H9 (cell line): ENCODE measurements around the gene CDC42EP5. TPM values are rescaled to one million over a fixed set of nuclear protein-coding genes. Genes with fewer than 3 reads are reported as not detected.

Experiments
- DNase-seq: peaks from one replicate; pipeline ENCODE4 v3.0.0-alpha.2; 2017
- H2AFZ ChIP-seq: one replicate; pipeline ENCODE4 v1.6.1; 2013; ENCODE audit warnings: mild to moderate bottlenecking, low read length, control low read depth, moderate library complexity
- H2AK5ac ChIP-seq: 2 replicates; pipeline ENCODE4 v1.6.1; 2013; ENCODE audit warnings: low read length, control low read depth, mixed read lengths; ENCODE audit not compliant: insufficient read length
- H2BK120ac ChIP-seq: one replicate; pipeline ENCODE4 v1.6.1; 2013; ENCODE audit warnings: low read depth, mild to moderate bottlenecking, low read length, control low read depth, inconsistent platforms; ENCODE audit not compliant: poor library complexity, severe bottlenecking
- H2BK12ac ChIP-seq: 2 replicates; pipeline ENCODE4 v1.6.1; 2013; ENCODE audit warnings: low read length, control low read depth, mixed read lengths, low read depth; ENCODE audit not compliant: insufficient read length
- H2BK15ac ChIP-seq: 2 replicates; pipeline ENCODE4 v1.6.1; 2013; ENCODE audit warnings: low read depth, low read length, control low read depth
- H2BK20ac ChIP-seq: one replicate; pipeline ENCODE4 v1.6.1; 2013; ENCODE audit warnings: low read depth, mild to moderate bottlenecking, low read length, control low read depth, inconsistent platforms; ENCODE audit not compliant: poor library complexity, severe bottlenecking
- H2BK5ac ChIP-seq: 2 replicates; pipeline ENCODE4 v1.6.1; 2013; ENCODE audit warnings: low read length, control low read depth, mixed read lengths; ENCODE audit not compliant: insufficient read length
- H3K14ac ChIP-seq: 2 replicates; pipeline ENCODE4 v1.6.1; 2013; ENCODE audit warnings: low read length, control low read depth; ENCODE audit not compliant: insufficient read depth
- H3K18ac ChIP-seq: 2 replicates; pipeline ENCODE4 v1.6.1; 2013; ENCODE audit warnings: low read depth, mild to moderate bottlenecking, mixed read lengths, low read length, control low read depth; ENCODE audit not compliant: insufficient read length
- H3K23ac ChIP-seq: 2 replicates; pipeline ENCODE4 v1.6.1; 2013; ENCODE audit warnings: low read length, control low read depth, mixed read lengths, low read depth; ENCODE audit not compliant: insufficient read length
- H3K23me2 ChIP-seq: 2 replicates; pipeline ENCODE4 v1.6.1; 2013; ENCODE audit warnings: low read depth, mild to moderate bottlenecking, mixed read lengths, low read length, control low read depth; ENCODE audit not compliant: insufficient read length, poor library complexity, severe bottlenecking
- H3K27ac ChIP-seq: 2 replicates; pipeline ENCODE4 v1.5.1; 2013; ENCODE audit warnings: low read length, control low read depth, mixed read lengths, low read depth; ENCODE audit not compliant: insufficient read length
- H3K27me3 ChIP-seq: 2 replicates; pipeline ENCODE4 v1.6.1; 2013; ENCODE audit warnings: low read length, control low read depth, inconsistent platforms; ENCODE audit not compliant: insufficient read depth
- H3K4ac ChIP-seq: 2 replicates; pipeline ENCODE4 v1.6.1; 2013; ENCODE audit warnings: low read depth, mild to moderate bottlenecking, control low read depth, inconsistent platforms, low read length, moderate library complexity
- H3K4me1 ChIP-seq: 2 replicates; pipeline ENCODE4 v1.6.1; 2013; ENCODE audit warnings: low read length, control low read depth, inconsistent platforms; ENCODE audit not compliant: insufficient read depth
- H3K4me2 ChIP-seq: 2 replicates; pipeline ENCODE4 v1.6.1; 2013; ENCODE audit warnings: low read length, control low read depth, mixed read lengths; ENCODE audit not compliant: insufficient read length, insufficient read depth
- H3K56ac ChIP-seq: 2 replicates; pipeline ENCODE4 v1.6.1; 2013; ENCODE audit warnings: low read depth, mild to moderate bottlenecking, mixed read lengths, low read length, control low read depth; ENCODE audit not compliant: insufficient read length
- H3K79me1 ChIP-seq: 2 replicates; pipeline ENCODE4 v1.6.1; 2013; ENCODE audit warnings: low read depth, mild to moderate bottlenecking, moderate library complexity, low read length, control low read depth, inconsistent platforms; ENCODE audit not compliant: insufficient read depth, poor library complexity, severe bottlenecking
- H3K79me2 ChIP-seq: 2 replicates; pipeline ENCODE4 v1.6.1; 2013; ENCODE audit warnings: low read length, control low read depth, inconsistent platforms; ENCODE audit not compliant: insufficient read depth
- H3K9ac ChIP-seq: 2 replicates; pipeline ENCODE4 v1.6.1; 2013; ENCODE audit warnings: low read length, control low read depth, mixed read lengths; ENCODE audit not compliant: insufficient read length; ENCODE audit errors: extremely low read depth
- H3K9me3 ChIP-seq: one replicate; pipeline ENCODE4 v1.6.1; 2013; ENCODE audit warnings: low read depth, low read length, inconsistent platforms; ENCODE audit not compliant: control insufficient read depth
- H3T11ph ChIP-seq: one replicate; pipeline ENCODE4 v1.6.1; 2013; ENCODE audit warnings: mild to moderate bottlenecking, low read length, control low read depth, inconsistent platforms
- H4K20me1 ChIP-seq: one replicate; pipeline ENCODE4 v1.6.1; 2013; ENCODE audit not compliant: control insufficient read depth, insufficient read length, insufficient read depth
- H4K5ac ChIP-seq: 2 replicates; pipeline ENCODE4 v1.6.1; 2013; ENCODE audit warnings: low read depth, mild to moderate bottlenecking, mixed read lengths, low read length, control low read depth; ENCODE audit not compliant: insufficient read length
- H4K8ac ChIP-seq: replicated peaks from 2 replicates; pipeline ENCODE4 v1.6.1; 2013; ENCODE audit warnings: low read length, control low read depth, mixed read lengths, low read depth; ENCODE audit not compliant: insufficient read length
- H4K91ac ChIP-seq: 2 replicates; pipeline ENCODE4 v1.6.1; 2013; ENCODE audit warnings: low read depth, mild to moderate bottlenecking, moderate library complexity, mixed read lengths, low read length, control low read depth; ENCODE audit not compliant: insufficient read length
- H3K27ac Mint-ChIP-seq, 3 experiments: 2 replicates in 2 of 3; 3 replicates in 1 of 3; pipeline ENCODE4 v1.8.0; 2020 to 2021; ENCODE audit warnings: mixed read lengths in 3 of 3, mild to moderate bottlenecking in 1 of 3, moderate library complexity in 1 of 3
- H3K27me3 Mint-ChIP-seq: 2 replicates; pipeline ENCODE4 v1.8.0; 2021; ENCODE audit warnings: low read depth, mild to moderate bottlenecking, moderate library complexity, mixed read lengths
- H3K36me3 Mint-ChIP-seq, 3 experiments: 2 replicates in 2 of 3; 3 replicates in 1 of 3; pipeline ENCODE4 v1.8.0; 2020 to 2021; ENCODE audit warnings: low read depth in 3 of 3, mixed read lengths in 3 of 3; ENCODE audit not compliant: insufficient read depth in 1 of 3
- H3K4me1 Mint-ChIP-seq, 2 experiments: 2 replicates each; pipeline ENCODE4 v1.8.0; 2020; ENCODE audit warnings: mixed read lengths in 2 of 2
- H3K4me3 Mint-ChIP-seq, 2 experiments: 2 replicates in 1 of 2; 3 replicates in 1 of 2; pipeline ENCODE4 v1.8.0; 2020 to 2021; ENCODE audit warnings: mild to moderate bottlenecking in 2 of 2, mixed read lengths in 2 of 2, moderate library complexity in 1 of 2
- H3K9me3 Mint-ChIP-seq, 2 experiments: 2 replicates in 1 of 2; 3 replicates in 1 of 2; pipeline ENCODE4 v1.8.0; 2020; ENCODE audit warnings: mild to moderate bottlenecking in 2 of 2, mixed read lengths in 2 of 2, moderate library complexity in 1 of 2
- CTCF ChIP-seq: fragments of 200-600 bp; sonication (generic); conservative IDR thresholded peaks from 3 replicates; pipeline ENCODE4 v1.8.0; 2021; ENCODE audit warnings: antibody characterized with exemption, mild to moderate bottlenecking
- WGBS: extraction: QIAGEN DNeasy Blood & Tissue Kit; methylation state at CpG from one replicate; pipeline ENCODE4 v1.1.7; 2013; ENCODE audit warnings: missing lambda C conversion rate, low lambda C conversion rate, mixed read lengths; ENCODE audit not compliant: insufficient read length; ENCODE audit errors: extremely low coverage; 5-methylcytosine and 5-hydroxymethylcytosine counted together
- total RNA-seq: library from RNA; stranded (reverse); gene quantifications from 2 replicates; pipeline ENCODE4 v1.2.1, GENCODE V29; 2021

CDC42EP5 gene
- total RNA-seq, 1 experiment from 2014 or later, result 1.6 TPM

GRCh38 chr19:54451997-54452396 is 21.1 kb downstream of the CDC42EP5 start:
- Histone ChIP-seq H2BK5ac (no peak overlapping the region), H3K9me3 (no peaks in the 10 kb centered on the region), H3K79me1 (peaks cover 10% of the 10 kb centered on the region), H4K91ac (no peak overlapping the region), H3K23ac (no peak overlapping the region), H4K5ac (no peak overlapping the region), H2AK5ac (no peak overlapping the region), H3K18ac (no peak overlapping the region), H3K79me2 (peaks cover 19% of the 10 kb centered on the region), H3K4ac (no peak overlapping the region), H3K4me1 (peaks cover 2% of the 10 kb centered on the region; the same call in 1 of the 2 replicates), H3K27me3 (no peaks in the 10 kb centered on the region), H2AFZ (no peak overlapping the region), H4K8ac (no peak overlapping the region), H3K4me2 (no peak overlapping the region), H3K27ac (no peak overlapping the region), H2BK12ac (no peak overlapping the region), H2BK120ac (no peak overlapping the region), H3T11ph (no peak overlapping the region), H2BK20ac (no peak overlapping the region), H3K14ac (no peak overlapping the region), H3K56ac (no peak overlapping the region), H2BK15ac (no peak overlapping the region), H4K20me1 (no peaks in the 10 kb centered on the region), H3K23me2 (peaks cover 9% of the 10 kb centered on the region), H3K9ac (no peak overlapping the region)
- DNase-seq, result no peak
- WGBS, result no CpG with 5 or more reads among the region's 11 CpGs
- H3K4me3 Mint-ChIP-seq, result no peak overlapping the region
- TF ChIP-seq CTCF, result no peak
- H3K36me3 Mint-ChIP-seq, result peaks cover 44 to 64% (median 60%) of the 10 kb centered on the region in 3 experiments
- peaks cover 16 to 28% of the 10 kb centered on the region in 2 experiments for H3K4me1 Mint-ChIP-seq
- peaks cover 4 to 10% of the 10 kb centered on the region in 2 experiments; a peak in 2 of 5 replicates for H3K9me3 Mint-ChIP-seq
- no peak overlapping the region; a peak in 1 of 7 replicates for H3K27ac Mint-ChIP-seq
- no peaks in the 10 kb centered on the region for H3K27me3 Mint-ChIP-seq
